ENCODE results near the gene HYOU1.
"Not testable (repeated sequence)": the region's sequence is repeated elsewhere in the genome, so short reads cannot be mapped to it uniquely, and the experiment has no call there.

The HYOU1 gene, protein sequence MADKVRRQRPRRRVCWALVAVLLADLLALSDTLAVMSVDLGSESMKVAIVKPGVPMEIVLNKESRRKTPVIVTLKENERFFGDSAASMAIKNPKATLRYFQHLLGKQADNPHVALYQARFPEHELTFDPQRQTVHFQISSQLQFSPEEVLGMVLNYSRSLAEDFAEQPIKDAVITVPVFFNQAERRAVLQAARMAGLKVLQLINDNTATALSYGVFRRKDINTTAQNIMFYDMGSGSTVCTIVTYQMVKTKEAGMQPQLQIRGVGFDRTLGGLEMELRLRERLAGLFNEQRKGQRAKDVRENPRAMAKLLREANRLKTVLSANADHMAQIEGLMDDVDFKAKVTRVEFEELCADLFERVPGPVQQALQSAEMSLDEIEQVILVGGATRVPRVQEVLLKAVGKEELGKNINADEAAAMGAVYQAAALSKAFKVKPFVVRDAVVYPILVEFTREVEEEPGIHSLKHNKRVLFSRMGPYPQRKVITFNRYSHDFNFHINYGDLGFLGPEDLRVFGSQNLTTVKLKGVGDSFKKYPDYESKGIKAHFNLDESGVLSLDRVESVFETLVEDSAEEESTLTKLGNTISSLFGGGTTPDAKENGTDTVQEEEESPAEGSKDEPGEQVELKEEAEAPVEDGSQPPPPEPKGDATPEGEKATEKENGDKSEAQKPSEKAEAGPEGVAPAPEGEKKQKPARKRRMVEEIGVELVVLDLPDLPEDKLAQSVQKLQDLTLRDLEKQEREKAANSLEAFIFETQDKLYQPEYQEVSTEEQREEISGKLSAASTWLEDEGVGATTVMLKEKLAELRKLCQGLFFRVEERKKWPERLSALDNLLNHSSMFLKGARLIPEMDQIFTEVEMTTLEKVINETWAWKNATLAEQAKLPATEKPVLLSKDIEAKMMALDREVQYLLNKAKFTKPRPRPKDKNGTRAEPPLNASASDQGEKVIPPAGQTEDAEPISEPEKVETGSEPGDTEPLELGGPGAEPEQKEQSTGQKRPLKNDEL

DNA sequence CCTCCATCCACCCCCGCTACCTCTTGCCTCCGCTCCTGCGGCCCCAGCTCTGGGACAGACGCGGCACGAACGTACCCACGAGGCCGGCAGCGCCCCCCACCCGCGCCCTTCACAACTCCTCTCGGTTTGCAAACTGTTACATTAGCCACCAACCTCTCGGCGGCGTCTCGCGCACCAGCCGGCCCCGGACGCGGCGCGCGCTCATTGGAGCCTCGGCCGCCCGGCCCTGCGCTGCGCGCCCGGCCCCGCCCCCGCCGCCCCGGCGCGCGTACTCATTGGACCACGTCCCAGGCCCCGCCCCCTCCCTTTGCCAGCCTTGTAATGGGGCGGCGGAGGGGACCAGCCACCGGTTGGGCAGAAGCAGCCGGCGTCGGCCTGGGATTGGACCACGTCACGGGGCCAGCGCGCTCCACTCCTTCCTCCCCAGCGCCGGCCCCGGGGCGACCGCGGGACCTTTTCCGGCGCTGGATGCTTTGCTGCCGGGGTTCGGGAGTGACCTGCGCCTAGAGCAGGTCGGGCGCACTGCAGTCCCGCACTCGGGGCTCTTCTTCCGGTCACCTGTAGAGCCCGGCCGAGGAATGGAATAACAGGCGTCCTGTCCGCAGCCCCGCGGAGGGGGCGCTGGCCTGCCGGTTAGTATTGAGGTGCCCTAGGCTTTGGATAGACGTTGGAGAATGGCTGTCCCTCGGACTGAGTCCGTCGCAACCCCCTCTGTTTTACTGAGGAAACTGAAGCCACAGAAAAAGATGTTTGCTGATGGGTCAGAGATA lies at the start of gene HYOU1:
Gene HYOU1, minus strand, starts transcription at position 206 of the 770 bp plus-strand sequence. CDS start 1,045 bp downstream, outside the sequence.
- DNase-seq (ENCODE audit: low read depth) = peak; percentile 99

DNA sequence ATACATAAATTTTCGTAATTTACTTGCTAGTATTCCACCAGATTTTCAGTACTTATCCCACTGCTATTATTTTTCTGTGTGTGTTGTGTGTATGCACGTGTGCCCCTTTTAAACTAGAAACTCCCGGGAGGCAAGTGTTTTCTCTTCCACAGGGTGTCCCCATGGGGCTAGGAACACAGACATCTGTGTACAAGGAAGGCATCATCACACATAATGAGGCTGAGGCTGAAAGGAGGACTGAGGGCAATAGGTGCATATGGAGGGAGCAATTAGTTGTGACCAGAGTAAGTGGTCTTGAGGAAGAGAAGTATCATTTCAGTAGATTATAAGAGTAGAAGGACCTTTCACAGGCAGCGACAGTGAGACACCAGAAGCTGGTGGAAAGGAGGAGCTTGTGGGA lies 46.8 kb upstream of the HYOU1 start:
- DNase-seq (ENCODE audit: low read depth) = no peak

- not testable (repeated sequence) for DNase-seq (ENCODE audit: low read depth)
These were observed 46.2 kb upstream of the HYOU1 start for GRCh38 chr11:119103161-119103664.

DNA sequence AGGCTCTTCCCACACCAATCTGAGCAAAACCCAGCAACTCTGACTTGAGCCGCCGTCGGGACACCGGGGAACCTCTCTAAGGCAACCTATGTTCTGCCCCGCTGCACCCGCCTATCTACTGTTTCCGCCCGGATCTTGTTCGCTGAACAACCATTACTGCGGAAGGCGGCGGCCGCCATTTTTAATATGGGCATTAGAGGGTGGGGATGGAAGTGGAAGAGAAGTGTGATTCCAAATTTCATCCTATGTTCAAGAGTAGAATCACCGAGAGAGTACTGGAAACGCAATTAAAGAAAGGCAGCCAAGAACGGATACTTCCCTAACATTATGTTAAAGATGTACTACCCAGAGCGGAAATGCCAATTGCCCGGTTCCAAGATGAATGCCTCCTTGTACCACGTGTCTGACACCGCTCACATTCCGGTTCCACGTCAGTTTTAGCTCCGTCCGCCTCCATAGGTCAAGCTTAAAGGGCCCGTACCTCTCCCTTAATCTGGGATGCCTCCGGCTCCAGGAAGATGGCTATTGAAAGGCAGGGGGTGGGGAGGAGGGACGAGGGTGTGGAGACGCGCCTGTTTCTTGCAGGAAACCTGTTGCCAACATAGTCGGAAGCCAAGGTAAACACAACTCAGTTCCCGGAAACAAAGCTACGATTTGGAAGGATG lies 44.9 kb upstream of the HYOU1 start, which contains the start of gene DPAGT1:
Gene DPAGT1, minus strand, starts transcription at position 95 of the 665 bp plus-strand sequence. CDS start 198 bp downstream, outside the sequence.
- DNase-seq (ENCODE audit: low read depth) = peak; percentile 74

GRCh38 chr11:119100994-119101758 lies 44.2 kb upstream of the HYOU1 start:
- no peak for DNase-seq (ENCODE audit: low read depth)

DNA sequence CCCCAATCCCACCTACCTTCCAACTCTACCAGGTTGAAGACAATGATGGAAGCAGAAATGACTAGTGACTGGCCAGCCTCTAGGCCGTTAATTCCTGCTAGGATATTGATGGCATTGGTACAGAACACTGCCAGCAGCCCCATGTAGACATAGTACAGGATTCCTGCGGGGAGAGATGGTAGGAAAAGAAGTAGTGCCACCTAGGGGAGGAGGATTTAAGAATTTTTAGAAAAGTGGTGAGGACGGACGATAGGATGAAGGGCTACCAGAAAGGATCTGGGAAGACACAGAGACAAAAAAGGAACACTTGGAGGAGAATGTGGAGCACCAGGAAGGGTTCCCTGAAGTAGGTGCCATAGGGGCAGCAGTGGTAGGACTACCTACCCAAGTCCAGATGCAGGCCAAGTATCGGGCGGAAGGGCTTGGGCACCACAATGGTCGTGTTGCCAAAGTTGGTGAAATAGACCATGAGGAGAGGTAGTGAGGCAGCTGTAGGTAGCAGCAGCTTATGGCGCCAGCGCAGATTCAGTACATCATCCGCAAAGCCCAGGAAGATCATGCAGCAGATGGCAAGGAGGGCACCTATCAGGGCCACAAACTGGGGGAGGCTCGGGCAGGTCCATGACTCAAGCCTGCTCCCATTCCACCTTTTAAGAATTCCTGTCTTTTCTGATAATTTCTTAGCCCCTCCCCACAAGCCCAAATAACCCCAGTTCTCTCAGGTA lies 43.4 kb upstream of the HYOU1 start:
- no peak for DNase-seq (ENCODE audit: low read depth)

GRCh38 chr11:119099711-119100110 lies 42.7 kb upstream of the HYOU1 start:
- no peak for DNase-seq (ENCODE audit: low read depth)

- DNase-seq (ENCODE audit: low read depth) = peak; percentile 99
These were observed 38.3 kb upstream of the HYOU1 start for GRCh38 chr11:119095066-119095880.

- DNase-seq (ENCODE audit: low read depth) = no peak
These were observed 37.7 kb upstream of the HYOU1 start for GRCh38 chr11:119094816-119095065.

GRCh38 chr11:119093942-119094815 lies 37.2 kb upstream of the HYOU1 start:
- no peak for DNase-seq (ENCODE audit: low read depth)

DNA sequence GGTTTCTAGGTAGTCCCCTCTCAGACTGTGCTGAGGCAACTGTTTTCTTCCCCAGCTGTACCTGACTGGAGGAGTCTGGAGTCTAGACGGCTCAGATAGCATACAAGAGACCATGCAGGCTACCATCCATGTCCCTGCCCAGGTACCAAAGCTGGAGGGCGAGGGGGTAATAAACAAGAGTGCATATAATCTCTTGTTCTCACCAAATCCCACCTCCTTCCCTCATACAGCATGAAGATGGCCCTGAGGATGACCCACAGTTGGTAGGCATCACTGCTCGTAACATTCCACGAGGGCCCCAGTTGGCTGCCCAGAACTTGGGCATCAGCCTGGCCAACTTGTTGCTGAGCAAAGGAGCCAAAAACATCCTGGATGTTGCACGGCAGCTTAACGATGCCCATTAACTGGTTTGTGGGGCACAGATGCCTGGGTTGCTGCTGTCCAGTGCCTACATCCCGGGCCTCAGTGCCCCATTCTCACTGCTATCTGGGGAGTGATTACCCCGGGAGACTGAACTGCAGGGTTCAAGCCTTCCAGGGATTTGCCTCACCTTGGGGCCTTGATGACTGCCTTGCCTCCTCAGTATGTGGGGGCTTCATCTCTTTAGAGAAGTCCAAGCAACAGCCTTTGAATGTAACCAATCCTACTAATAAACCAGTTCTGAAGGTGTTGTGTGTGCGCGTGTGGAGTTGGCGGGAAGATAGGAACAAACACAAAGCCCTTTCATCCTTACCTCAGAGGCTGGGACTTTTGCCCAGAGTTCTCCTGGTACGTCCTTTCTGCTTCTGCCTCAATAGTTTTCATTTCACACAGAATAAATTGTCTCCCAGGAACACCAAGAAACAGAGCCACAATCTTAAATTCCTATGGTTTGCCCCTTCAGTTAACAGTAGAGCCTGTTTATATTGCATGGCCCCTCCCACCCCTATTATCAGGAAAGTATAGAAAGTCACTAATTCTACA lies 36.2 kb upstream of the HYOU1 start:
- no peak for DNase-seq (ENCODE audit: low read depth)

DNA sequence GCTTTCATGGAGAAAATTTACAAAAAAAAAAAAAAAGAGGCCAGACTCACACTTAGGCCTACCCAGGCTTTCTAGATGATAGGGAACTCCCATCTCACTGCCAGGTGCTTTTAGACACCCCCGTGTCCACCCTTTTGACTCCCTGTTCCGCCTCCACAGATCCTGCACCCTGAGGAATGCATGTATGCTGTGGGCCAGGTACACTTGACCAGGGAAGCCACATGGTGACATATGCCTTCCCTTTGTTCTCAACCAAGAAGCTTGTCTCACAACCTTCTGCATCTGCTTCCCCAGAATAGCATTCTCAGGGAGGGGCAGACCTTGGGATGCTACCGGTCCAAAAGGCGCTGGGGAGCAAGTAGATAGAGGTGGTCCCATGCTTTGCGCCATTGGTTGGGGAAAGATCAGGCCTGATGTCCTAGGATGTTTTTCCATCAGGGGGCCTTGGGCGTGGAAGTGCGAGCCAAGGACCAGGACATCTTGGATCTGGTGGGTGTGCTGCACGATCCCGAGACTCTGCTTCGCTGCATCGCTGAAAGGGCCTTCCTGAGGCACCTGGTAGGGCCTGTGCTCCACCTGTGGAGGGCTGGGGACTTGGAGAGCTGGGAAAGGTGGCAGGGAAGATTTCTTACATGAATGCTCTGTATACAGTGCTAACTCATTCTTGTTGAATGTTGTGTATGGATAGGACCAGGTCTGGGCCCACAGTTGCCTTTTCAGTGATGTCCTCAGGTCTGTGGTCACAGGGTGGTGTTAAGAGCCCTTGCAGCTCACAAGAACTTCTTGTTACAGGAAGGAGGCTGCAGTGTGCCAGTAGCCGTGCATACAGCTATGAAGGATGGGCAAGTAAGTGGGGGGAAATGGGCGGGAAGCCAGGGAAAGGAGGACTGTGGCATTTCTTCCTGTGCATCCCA lies 35.2 kb upstream of the HYOU1 start:
- DNase-seq (ENCODE audit: low read depth) = no peak

- DNase-seq (ENCODE audit: low read depth) = no peak
These were observed 34.2 kb upstream of the HYOU1 start for GRCh38 chr11:119091178-119091577.

- no peak for DNase-seq (ENCODE audit: low read depth)
These were observed 32.3 kb upstream of the HYOU1 start for GRCh38 chr11:119089319-119089718.

- DNase-seq (ENCODE audit: low read depth) = no peak
These were observed 31.4 kb upstream of the HYOU1 start for GRCh38 chr11:119088406-119088805.

DNA sequence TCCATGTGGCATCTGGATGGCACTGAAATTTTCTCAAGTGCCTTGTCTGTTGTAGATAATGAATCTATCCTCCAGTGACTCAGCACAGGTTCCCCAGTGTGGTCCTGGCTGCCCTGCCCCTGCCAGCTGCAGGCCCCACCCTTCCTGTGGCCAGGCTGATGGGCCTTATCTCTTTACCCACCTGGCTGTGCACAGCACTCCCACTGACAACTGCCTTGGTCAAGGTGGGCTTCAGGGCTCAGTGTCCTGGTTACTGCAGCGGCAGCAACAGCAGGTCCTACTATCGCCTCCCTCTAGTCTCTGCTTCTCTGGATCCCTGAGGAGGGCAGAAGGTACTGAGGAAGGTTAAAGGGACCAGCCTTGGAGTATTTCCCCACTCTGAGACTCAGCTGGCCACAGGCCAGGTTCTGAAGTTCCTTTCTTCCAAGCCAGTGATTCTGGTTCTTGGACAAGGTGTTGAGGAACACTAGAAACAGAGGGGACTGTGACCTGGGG lies 30.8 kb upstream of the HYOU1 start:
- no peak for DNase-seq (ENCODE audit: low read depth)

Measured in stimulated activated CD8-positive, alpha-beta memory T cell treated with anti-CD3 and anti-CD28 coated beads, Interleukin-7, amount 100 ng/mL, for 24 hours (primary cell).